ENCODE results near the gene MEGF11.

DNA sequence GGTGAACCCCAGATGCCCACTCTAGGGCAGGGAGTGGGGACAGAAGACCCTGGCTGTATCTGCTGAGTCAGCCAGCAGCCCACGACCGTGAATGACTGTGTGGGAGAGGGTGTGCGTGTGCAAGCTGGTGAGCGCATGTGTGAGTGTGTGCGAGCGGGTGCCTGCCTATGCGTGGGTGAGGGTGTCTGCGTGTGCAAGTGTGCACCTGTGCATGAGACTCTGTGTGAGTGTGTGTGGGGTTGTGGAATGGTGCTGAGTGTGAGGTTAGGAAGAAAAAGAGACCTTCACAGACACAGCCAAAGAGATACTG is 235.1 kb downstream of the MEGF11 start:
- TF ChIP-seq POLR2AphosphoS5 (IDR thresholded peaks at IDR 0.05; ENCODE audit: low read depth, low read length) (no peak), RXRA (IDR thresholded peaks at IDR 0.05; ENCODE audit: borderline replicate concordance, low read depth) (no peak), EP300 (IDR thresholded peaks at IDR 0.05; ENCODE audit: borderline replicate concordance in 1 of 2, low read depth in 1 of 2, low read length in 1 of 2) (no peak)
- TF ChIP-seq, protein P1, sequence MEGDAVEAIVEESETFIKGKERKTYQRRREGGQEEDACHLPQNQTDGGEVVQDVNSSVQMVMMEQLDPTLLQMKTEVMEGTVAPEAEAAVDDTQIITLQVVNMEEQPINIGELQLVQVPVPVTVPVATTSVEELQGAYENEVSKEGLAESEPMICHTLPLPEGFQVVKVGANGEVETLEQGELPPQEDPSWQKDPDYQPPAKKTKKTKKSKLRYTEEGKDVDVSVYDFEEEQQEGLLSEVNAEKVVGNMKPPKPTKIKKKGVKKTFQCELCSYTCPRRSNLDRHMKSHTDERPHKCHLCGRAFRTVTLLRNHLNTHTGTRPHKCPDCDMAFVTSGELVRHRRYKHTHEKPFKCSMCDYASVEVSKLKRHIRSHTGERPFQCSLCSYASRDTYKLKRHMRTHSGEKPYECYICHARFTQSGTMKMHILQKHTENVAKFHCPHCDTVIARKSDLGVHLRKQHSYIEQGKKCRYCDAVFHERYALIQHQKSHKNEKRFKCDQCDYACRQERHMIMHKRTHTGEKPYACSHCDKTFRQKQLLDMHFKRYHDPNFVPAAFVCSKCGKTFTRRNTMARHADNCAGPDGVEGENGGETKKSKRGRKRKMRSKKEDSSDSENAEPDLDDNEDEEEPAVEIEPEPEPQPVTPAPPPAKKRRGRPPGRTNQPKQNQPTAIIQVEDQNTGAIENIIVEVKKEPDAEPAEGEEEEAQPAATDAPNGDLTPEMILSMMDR (IDR thresholded peaks at IDR 0.05) = no peak
- TF ChIP-seq, protein P2, sequence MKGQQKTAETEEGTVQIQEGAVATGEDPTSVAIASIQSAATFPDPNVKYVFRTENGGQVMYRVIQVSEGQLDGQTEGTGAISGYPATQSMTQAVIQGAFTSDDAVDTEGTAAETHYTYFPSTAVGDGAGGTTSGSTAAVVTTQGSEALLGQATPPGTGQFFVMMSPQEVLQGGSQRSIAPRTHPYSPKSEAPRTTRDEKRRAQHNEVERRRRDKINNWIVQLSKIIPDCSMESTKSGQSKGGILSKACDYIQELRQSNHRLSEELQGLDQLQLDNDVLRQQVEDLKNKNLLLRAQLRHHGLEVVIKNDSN (IDR thresholded peaks at IDR 0.05; ENCODE audit: borderline replicate concordance, low read depth) = no peak
